Ecto neural progenitor cell (in vitro differentiated cells): ENCODE results near the gene THBS1.

ENCODE experiments used
- DNase-seq: peaks from one replicate; pipeline ENCODE4 v3.0.0-alpha.2; 2018; ENCODE audit warnings: low spot score

Gene THBS1

DNA sequence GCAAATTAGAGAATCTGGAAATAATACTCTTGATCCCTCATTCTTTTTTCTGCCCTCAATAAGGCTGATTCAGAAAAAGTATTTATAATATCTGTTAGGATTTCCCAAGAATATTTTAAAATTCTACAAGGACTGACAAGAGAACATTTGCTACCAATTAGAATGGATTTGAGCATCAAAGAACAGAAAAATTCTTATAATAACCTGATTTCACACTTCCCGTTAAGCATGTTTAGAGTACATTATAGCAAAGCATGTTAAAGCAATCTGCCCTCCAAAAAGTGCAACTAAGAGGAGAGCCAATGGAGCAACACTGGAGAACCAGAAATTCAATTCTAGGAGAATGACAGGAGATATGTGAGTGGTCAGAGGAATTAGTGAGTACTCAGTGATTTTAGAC is 57.2 kb downstream of the THBS1 start:
- DNase-seq: no peak

GRCh38 chr15:39639037-39639436 is 58.2 kb downstream of the THBS1 start:
- no peak for DNase-seq

DNA sequence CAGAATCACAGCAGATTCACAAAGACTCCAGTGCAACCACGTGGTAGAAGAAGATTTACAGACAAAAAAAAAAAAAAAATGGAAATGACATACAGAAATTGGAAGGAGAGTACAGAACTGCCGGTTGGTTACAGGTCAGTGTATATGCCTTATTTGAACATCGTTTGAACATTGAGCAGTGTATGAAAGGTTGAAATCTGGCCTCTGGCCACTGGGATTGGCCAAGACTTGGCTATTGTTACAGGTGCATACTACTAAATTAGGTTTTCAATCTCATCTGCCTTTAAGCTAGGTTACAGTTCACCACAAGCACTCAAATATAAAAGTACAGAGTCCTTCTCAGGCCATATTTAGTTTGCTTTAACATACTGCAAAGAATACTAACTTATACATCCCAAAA is 59.8 kb downstream of the THBS1 start:
- DNase-seq: no peak

DNA sequence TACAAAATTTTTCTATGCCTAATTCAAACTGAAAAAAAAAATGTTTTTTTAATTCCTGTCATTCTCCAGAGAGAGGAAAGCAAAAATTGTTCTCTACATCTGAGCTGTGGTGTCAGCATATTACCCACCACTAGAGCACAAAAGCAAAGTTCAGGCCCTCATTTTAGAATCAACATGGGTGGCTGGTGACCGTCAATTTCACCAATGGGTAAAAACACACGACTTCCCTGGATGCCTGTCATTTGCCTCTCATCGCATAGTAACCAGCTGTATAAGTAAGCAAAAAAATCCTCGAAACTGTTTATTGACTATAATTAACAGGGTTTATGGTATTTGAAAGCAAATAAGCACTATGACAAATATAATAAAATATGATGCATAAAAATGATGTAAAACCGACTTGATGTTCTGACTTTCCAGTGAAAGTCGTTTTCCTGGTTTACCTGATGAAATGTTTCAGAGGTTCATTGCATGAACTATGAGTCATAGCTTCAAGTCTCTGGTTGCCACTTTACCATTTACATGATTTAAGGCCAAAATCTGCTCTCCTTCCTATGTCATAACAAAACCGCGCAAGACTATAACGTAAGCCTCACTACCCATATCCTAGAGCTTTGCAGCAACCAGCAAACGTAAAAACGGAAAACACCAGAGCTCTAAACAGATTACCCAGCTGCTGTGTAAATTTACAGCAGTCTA is 60.5 kb downstream of the THBS1 start:
- no peak for DNase-seq

GRCh38 chr15:39642011-39642640 is 61.2 kb downstream of the THBS1 start:
- no peak for DNase-seq

GRCh38 chr15:39643727-39644126 is 62.8 kb downstream of the THBS1 start:
- DNase-seq: no peak

DNA sequence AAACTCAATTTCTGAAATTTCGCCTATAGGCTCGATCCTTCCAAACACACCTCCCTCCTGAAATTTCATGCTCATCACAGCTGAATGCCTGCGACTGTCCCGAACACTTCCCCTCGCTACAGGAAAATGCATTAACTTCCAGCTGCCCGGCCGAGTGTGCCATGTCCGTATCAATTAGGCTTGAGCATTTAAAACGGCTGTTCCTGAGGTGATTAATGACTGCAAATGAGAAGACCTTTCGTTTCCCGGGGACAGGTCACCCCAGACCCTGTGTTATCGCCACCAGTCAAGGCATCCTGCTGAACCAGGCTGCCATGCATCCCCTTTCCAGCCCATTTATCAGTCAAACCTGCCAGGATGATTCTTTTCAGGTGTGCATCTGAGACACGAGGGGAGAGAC is 63.3 kb downstream of the THBS1 start:
- no peak for DNase-seq

DNA sequence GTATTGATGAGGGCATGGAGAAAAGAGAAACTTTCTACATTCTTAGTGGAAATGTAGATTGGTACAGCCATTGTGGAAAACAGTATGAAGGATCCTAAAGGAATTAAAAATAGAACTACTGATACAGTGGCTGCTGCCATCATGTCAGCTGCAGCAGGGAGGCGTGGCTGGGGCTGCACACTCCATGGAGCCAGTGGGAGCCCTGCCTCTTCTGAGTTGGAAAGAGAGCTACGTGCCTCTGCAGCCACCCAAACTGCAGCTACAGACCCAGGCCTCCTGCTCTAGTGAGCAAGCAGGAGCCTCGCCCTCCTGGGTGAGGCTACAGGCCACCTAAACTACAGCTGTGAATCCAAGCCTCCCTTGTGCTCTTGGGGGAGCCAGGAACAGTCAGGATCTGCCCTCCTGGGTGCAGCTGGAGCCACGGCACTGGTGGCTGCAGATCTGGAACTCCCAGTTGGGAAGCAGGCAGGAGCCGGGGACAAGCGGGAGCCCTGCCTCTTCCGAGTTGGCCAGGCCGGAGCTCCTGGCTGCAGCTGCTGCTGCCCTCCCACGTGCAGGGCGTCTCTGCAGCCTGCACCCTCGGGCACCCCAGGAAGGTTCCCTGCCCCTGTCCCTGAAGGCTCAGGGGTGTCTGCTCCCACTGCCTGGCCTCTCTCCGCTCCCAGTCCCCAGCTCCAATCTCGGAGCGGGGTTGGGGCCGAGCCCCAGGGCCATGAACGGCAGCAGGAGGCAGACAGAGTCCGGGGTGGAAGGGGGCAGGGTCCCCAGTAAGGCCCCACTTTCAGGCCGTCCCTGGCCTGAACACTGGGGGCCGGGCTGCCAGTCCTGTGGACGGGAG is 64.5 kb downstream of the THBS1 start:
- no peak for DNase-seq

- no peak for DNase-seq
Measured at GRCh38 chr15:39645976-39646257, 65.0 kb downstream of the THBS1 start.

GRCh38 chr15:39646425-39646824 is 65.5 kb downstream of the THBS1 start:
- DNase-seq: no peak
